WI38 (cell line): ENCODE data around the gene DHX34.
"Not testable (repeated sequence)": the region's sequence is repeated elsewhere in the genome, so short reads cannot be mapped to it uniquely, and the experiment has no call there.

Experiments
- H3K4me3 ChIP-seq: 2 replicates; pipeline ENCODE4 v1.5.1; 2011; ENCODE audit warnings: low read depth, mild to moderate bottlenecking, control low read depth, low read length
- CTCF ChIP-seq: IDR thresholded peaks from 2 replicates; pipeline ENCODE4 v1.5.1; 2012; ENCODE audit warnings: low read depth, mild to moderate bottlenecking, control low read depth, low read length

Gene DHX34

DNA sequence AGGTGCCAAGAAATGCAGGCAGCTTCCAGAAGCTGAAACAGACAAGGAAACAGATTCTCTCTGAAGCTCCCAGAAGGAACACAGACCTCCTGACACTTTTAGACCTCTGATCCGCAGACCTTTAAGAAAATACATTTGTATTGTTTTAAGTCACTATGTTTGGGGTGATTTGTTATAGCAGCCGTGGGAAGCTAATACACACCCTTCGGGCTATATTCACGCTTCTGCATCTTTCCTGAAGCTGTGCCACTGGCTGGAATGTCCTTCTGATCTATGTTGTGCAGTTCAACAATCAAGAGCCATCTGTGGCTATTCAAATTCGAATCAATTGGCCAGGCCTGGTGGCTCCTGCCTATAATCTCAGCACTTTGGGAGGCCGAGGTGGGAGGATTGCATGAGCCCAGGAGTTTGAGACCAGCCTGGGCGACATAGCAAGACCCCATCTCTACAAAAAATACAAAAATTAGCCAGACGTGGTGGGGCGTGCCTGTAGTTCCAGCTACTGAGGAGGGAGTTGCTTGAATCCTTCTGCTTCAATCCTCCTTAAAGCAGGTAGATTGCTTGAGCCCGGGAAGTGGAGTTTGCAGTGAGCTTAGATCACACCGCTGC lies 5.8 kb upstream of the DHX34 start:
- H3K4me3 ChIP-seq: no peak overlapping the region
- no peak for TF ChIP-seq CTCF

DNA sequence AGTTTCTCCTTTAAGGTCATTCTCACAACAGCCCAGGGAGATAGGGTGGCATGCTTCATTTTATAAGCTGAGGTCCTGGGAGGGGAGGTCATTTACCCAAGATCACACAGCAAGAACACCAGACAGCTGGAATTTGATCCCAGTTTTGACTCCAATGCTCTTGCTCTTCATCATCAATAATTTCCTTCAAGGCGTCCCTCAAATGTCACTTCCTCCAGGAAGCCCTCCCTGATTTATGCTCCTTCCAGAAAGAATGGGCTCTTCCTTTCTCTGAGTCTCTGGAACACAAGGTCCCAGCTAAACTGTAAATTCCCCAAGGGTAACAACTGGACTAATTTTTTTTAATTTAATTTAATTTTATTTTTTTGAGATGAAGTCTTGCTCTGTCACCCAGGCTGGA lies 4.7 kb upstream of the DHX34 start:
- no peak overlapping the region for H3K4me3 ChIP-seq
- TF ChIP-seq CTCF: no peak

DNA sequence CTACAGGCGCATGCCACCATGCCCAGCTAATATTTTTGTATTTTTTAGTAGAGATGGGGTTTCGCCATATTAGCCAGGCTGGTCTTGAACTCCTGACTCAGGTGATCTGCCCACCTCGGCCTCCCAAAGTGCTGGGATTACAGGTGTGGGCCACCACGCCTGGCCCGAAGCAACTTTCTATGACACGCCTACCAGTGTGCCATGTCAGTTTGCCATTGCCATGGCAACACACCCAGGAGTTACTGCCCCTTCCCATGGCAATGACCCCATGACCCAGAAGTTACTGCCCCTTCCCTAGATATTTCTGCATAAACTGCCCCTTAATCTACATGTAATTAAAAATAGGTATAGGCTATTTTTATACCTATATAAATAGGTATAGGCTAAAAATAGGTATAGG lies 3.1 kb upstream of the DHX34 start:
- not testable (repeated sequence) for H3K4me3 ChIP-seq

DNA sequence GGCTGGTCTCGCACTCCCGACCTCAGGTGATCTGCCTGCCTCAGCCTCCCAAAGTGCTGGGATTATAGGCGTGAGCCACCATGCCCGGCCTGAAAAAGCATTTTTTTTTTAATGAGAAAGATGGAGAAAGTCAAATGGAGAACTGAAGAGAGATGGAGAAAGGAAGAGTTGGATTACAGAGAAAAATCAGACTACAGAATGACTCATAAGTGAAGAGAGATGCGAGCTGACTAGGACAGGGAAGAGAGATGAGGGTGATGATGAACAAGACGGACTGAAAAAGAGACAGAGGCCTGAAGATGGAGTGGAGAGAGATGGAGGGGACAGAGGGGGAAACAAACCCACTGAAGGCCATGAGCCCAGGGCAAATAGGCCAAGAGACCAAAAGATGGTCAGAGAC lies 1.5 kb downstream of the DHX34 start:
- no peak for TF ChIP-seq CTCF
- H3K4me3 ChIP-seq: no peak overlapping the region

- H3K4me3 ChIP-seq: no peak overlapping the region
- no peak for TF ChIP-seq CTCF
Observed at GRCh38 chr19:47351548-47351947, 2.4 kb downstream of the DHX34 start.

GRCh38 chr19:47352095-47352494 lies 3.0 kb downstream of the DHX34 start:
- H3K4me3 ChIP-seq: no peak overlapping the region
- TF ChIP-seq CTCF: no peak

DNA sequence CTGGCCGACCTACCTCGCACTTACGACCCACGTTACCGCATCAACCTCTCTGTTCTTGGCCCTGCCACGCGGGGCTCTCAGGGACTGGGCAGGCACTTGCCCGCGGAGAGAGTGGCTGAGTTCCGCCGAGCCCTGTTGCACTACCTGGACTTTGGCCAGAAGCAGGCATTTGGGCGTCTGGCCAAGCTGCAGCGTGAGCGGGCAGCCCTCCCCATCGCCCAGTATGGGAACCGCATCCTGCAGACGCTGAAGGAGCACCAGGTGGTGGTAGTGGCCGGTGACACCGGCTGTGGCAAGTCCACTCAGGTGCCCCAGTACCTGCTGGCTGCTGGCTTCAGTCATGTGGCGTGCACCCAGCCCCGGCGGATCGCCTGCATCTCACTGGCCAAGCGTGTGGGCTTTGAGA lies 4.2 kb downstream of the DHX34 start:
- TF ChIP-seq CTCF: no peak
- no peak overlapping the region for H3K4me3 ChIP-seq

DNA sequence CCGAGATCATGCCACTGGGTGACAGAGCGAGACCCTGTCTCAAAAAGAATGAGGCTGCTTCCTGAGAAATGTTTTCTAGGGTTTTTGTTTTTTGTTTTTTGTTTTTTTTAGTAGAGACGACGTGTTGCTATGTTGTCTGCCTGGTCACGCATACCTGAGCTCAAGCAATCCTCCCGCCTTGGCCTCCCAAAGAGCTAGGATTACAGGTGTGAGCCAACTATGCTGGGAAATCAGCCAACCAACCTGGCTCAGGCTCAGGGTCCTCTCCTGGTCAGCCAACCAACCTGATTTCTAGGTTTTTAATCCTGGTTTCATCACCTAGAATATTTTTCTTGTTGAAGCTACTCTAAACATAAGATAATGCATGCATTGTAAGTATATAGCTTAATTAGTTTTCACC lies 7.8 kb downstream of the DHX34 start:
- TF ChIP-seq CTCF: no peak
- no peak overlapping the region for H3K4me3 ChIP-seq
